ENCODE results near the gene BEND5.
A peak's percentile ranks its signal among the peaks of the same experiment; 100 is the strongest.

DNA sequence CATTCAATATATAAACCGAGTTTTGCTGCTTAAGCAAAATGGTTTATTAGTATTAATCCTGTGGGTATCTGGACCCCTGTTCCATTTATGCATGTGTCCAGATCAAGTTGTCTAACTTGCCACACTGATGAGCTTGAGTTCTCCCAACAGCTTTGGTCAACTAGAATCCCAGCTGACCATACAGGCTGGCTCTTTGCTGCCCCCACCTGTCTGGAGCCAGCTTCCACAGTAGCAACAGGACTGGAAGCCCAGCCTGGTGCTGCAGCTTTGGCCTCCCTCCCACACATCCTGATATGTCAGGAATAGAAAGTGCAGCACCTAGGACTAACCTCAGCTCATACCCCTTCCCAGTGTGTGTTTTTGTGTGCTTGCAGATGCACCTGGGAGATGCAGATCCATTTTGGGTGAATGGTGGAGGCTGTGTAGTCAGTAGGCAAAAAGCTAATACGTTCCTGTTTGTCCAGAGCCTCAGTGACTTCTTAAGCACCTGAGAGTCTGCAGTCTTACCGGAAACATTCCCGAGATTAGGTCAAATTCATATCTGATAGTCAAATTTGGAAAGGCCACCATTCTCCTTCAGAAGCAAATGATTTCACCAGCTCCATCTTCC is 40.9 kb upstream of the BEND5 start:
- TF ChIP-seq, protein P1, sequence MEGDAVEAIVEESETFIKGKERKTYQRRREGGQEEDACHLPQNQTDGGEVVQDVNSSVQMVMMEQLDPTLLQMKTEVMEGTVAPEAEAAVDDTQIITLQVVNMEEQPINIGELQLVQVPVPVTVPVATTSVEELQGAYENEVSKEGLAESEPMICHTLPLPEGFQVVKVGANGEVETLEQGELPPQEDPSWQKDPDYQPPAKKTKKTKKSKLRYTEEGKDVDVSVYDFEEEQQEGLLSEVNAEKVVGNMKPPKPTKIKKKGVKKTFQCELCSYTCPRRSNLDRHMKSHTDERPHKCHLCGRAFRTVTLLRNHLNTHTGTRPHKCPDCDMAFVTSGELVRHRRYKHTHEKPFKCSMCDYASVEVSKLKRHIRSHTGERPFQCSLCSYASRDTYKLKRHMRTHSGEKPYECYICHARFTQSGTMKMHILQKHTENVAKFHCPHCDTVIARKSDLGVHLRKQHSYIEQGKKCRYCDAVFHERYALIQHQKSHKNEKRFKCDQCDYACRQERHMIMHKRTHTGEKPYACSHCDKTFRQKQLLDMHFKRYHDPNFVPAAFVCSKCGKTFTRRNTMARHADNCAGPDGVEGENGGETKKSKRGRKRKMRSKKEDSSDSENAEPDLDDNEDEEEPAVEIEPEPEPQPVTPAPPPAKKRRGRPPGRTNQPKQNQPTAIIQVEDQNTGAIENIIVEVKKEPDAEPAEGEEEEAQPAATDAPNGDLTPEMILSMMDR (IDR thresholded peaks at IDR 0.05), result peak in 5 of 6 experiments; percentile 29 to 83 (median 55)
- TF ChIP-seq POLR2A (IDR thresholded peaks at IDR 0.05), result no peak

Measured in thyroid gland (tissue), 4 donors.